HL-60 (cell line): ENCODE results near the gene CYP27A1.

Source experiments
- GABPA ChIP-seq: IDR thresholded peaks from 2 replicates; pipeline ENCODE4 v1.6.1; 2012; ENCODE audit warnings: low read depth
- POLR2AphosphoS5 ChIP-seq: IDR thresholded peaks from 2 replicates; pipeline ENCODE4 v1.6.1; 2012; ENCODE audit warnings: low read depth
- REST ChIP-seq: IDR thresholded peaks from 2 replicates; pipeline ENCODE4 v1.6.1; 2012; ENCODE audit warnings: low read depth; ENCODE audit not compliant: insufficient replicate concordance
- SPI1 ChIP-seq: IDR thresholded peaks from 2 replicates; pipeline ENCODE4 v1.6.1; 2012; ENCODE audit warnings: low read depth, mild to moderate bottlenecking, borderline replicate concordance
- TF ChIP-seq, protein P1 (sequence below): IDR thresholded peaks from one replicate; pipeline ENCODE4 v1.5.1; 2011; ENCODE audit warnings: low read length, control low read depth, inconsistent platforms; ENCODE audit not compliant: insufficient read depth

GRCh38 chr2:218859556-218859987 is 77.6 kb downstream of the CYP27A1 start, which contains the start of gene WNT6:
- TF ChIP-seq SPI1 (no peak), GABPA (no peak), REST (no peak), POLR2AphosphoS5 (no peak)
- TF ChIP-seq, protein P1, sequence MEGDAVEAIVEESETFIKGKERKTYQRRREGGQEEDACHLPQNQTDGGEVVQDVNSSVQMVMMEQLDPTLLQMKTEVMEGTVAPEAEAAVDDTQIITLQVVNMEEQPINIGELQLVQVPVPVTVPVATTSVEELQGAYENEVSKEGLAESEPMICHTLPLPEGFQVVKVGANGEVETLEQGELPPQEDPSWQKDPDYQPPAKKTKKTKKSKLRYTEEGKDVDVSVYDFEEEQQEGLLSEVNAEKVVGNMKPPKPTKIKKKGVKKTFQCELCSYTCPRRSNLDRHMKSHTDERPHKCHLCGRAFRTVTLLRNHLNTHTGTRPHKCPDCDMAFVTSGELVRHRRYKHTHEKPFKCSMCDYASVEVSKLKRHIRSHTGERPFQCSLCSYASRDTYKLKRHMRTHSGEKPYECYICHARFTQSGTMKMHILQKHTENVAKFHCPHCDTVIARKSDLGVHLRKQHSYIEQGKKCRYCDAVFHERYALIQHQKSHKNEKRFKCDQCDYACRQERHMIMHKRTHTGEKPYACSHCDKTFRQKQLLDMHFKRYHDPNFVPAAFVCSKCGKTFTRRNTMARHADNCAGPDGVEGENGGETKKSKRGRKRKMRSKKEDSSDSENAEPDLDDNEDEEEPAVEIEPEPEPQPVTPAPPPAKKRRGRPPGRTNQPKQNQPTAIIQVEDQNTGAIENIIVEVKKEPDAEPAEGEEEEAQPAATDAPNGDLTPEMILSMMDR, result no peak
